GM20000 (cell line): ENCODE measurements around the gene BCL10.

Experiments
- DNase-seq: peaks from one replicate; pipeline ENCODE4 v3.0.0; 2012; ENCODE audit warnings: low spot score
- CTCF ChIP-seq: IDR thresholded peaks from 2 replicates; pipeline ENCODE4 v1.5.1; 2012; ENCODE audit warnings: mild to moderate bottlenecking, control low read depth; ENCODE audit errors: extremely low read depth, missing control alignments

The BCL10 gene

GRCh38 chr1:85245456-85245855, 31.0 kb downstream of the BCL10 start:
- DNase-seq: no peak
- TF ChIP-seq CTCF: no peak

GRCh38 chr1:85244271-85245061, 32.0 kb downstream of the BCL10 start:
- no peak for TF ChIP-seq CTCF
- DNase-seq: no peak

GRCh38 chr1:85243372-85243771, 33.1 kb downstream of the BCL10 start:
- DNase-seq: no peak
- no peak for TF ChIP-seq CTCF

- no peak for DNase-seq
- no peak for TF ChIP-seq CTCF
These were observed 35.8 kb downstream of the BCL10 start for GRCh38 chr1:85240643-85241042.

- DNase-seq: peak; percentile 41
- no peak for TF ChIP-seq CTCF
These were observed 36.2 kb downstream of the BCL10 start for GRCh38 chr1:85240174-85240601.

- no peak for TF ChIP-seq CTCF
- no peak for DNase-seq
These were observed 38.8 kb downstream of the BCL10 start for GRCh38 chr1:85237613-85238012.

- no peak for TF ChIP-seq CTCF
- no peak for DNase-seq
These were observed 46.0 kb downstream of the BCL10 start for GRCh38 chr1:85230305-85230977.
